Thoracic aorta (tissue), 2 donors: ENCODE measurements around the gene HOXB13. TPM values are rescaled to one million over a fixed set of nuclear protein-coding genes. Genes with fewer than 3 reads are reported as not detected.

ENCODE experiments used
- ATAC-seq: fragments of 150-250 bp; one replicate; pipeline ENCODE4 v1.8.0; 2017; ENCODE audit warnings: low read depth; ENCODE audit not compliant: insufficient number of reproducible peaks, low FRiP score
- DNase-seq: peaks from one replicate; pipeline ENCODE4 v3.0.0-alpha.2; 2020; ENCODE audit warnings: low spot score
- H3K27ac ChIP-seq, 2 donors: fragments of 200-600 bp; sonication (generic); 1 replicate in 1 of 2; 2 replicates in 1 of 2; pipeline ENCODE4 v1.5.1; 2016; ENCODE audit warnings: mild to moderate bottlenecking in 2 of 2, moderate library complexity in 2 of 2
- H3K27me3 ChIP-seq: fragments of 200-600 bp; sonication (generic); replicated peaks from 2 replicates; pipeline ENCODE4 v1.6.0; 2016; ENCODE audit warnings: mild to moderate bottlenecking; ENCODE audit not compliant: insufficient read depth
- H3K36me3 ChIP-seq: fragments of 200-600 bp; sonication (generic); one replicate; pipeline ENCODE4 v1.5.1; 2016
- H3K4me1 ChIP-seq, 2 donors: fragments of 200-600 bp; sonication (generic); 1 replicate in 1 of 2; 2 replicates in 1 of 2; pipeline versions ENCODE4 v1.5.1 to v1.6.0; 2016; ENCODE audit warnings: low read depth in 2 of 2, mild to moderate bottlenecking in 1 of 2; ENCODE audit not compliant: control insufficient read depth in 1 of 2
- H3K4me3 ChIP-seq: fragments of 200-600 bp; sonication (generic); 2 replicates; pipeline ENCODE4 v1.5.1; 2016; ENCODE audit warnings: mild to moderate bottlenecking
- H3K9me3 ChIP-seq: fragments of 200-600 bp; sonication (generic); 2 replicates; pipeline ENCODE4 v1.5.1; 2016
- CTCF ChIP-seq: fragments of 200-600 bp; sonication (generic); IDR thresholded peaks from one replicate; pipeline ENCODE4 v1.5.1; 2019; ENCODE audit warnings: antibody characterized with exemption
- total RNA-seq, 2 donors: library from RNA; depleted of rRNA; stranded (reverse); fragments of >200 nt; gene quantifications; one replicate each; pipeline versions ENCODE4 v1.1.0 to v1.2.3, GENCODE V29; 2016

Gene HOXB13
- total RNA-seq, 2 donors from 2014 or later: not detected

GRCh38 chr17:48752399-48753288 is 24.1 kb upstream of the HOXB13 start:
- DNase-seq (no peak), ATAC-seq (no peak)
- no peak overlapping the region for H3K4me3 ChIP-seq
- no peak overlapping the region for H3K27ac ChIP-seq
- H3K4me1 ChIP-seq: peaks cover 0 to 17% of the 10 kb centered on the region in 2 donors
- peaks cover 46% of the 10 kb centered on the region for H3K27me3 ChIP-seq
- H3K36me3 ChIP-seq: no peaks in the 10 kb centered on the region
- TF ChIP-seq CTCF: no peak
- no peaks in the 10 kb centered on the region for H3K9me3 ChIP-seq

- Histone ChIP-seq H3K9me3 (no peaks in the 10 kb centered on the region), H3K27me3 (peaks cover 54% of the 10 kb centered on the region), H3K4me3 (no peak overlapping the region), H3K36me3 (no peaks in the 10 kb centered on the region), H3K27ac (no peak overlapping the region), H3K4me1 (peaks cover 0 to 17% of the 10 kb centered on the region in 2 donors)
- TF ChIP-seq CTCF: no peak
- ATAC-seq (no peak), DNase-seq (no peak)
Observed at GRCh38 chr17:48751733-48752398, 23.3 kb upstream of the HOXB13 start.

GRCh38 chr17:48751172-48751571 is 22.6 kb upstream of the HOXB13 start:
- no peak overlapping the region for H3K4me3 ChIP-seq
- no peaks in the 10 kb centered on the region for H3K36me3 ChIP-seq
- DNase-seq (no peak), ATAC-seq (no peak)
- H3K9me3 ChIP-seq: no peaks in the 10 kb centered on the region
- no peak overlapping the region for H3K27ac ChIP-seq
- peaks cover 0 to 17% of the 10 kb centered on the region in 2 donors for H3K4me1 ChIP-seq
- peaks cover 56% of the 10 kb centered on the region for H3K27me3 ChIP-seq
- no peak for TF ChIP-seq CTCF

- Histone ChIP-seq H3K9me3 (no peaks in the 10 kb centered on the region), H3K27ac (no peak overlapping the region), H3K4me3 (no peak overlapping the region), H3K36me3 (no peaks in the 10 kb centered on the region), H3K27me3 (peaks cover 48% of the 10 kb centered on the region), H3K4me1 (peaks cover 0 to 14% of the 10 kb centered on the region in 2 donors)
- no peak for TF ChIP-seq CTCF
- ATAC-seq (no peak), DNase-seq (no peak)
Observed at GRCh38 chr17:48749621-48750553, 21.3 kb upstream of the HOXB13 start.
